GM13976 (cell line): ENCODE data around the gene IL15.

Experiments
- DNase-seq: peaks from one replicate; pipeline ENCODE4 v3.0.0; 2012; ENCODE audit warnings: low spot score
- in situ Hi-C: fragments of 300-500 bp; cut with MboI; formaldehyde crosslinking; loops from one replicate; pipeline ENCODE4 v1.12.0; 2022; ENCODE audit warnings: low sequenced_read_pairs, mixed read lengths, inconsistent platforms; ENCODE audit not compliant: unreplicated experiment
- TF ChIP-seq, protein P1 (sequence below): IDR thresholded peaks from 2 replicates; pipeline ENCODE4 v1.5.1; 2012; ENCODE audit warnings: borderline replicate concordance, mild to moderate bottlenecking; ENCODE audit not compliant: insufficient read depth; ENCODE audit errors: extremely low read depth, missing control alignments, control extremely low read depth

The IL15 gene

GRCh38 chr4:141757287-141757686 is 120.9 kb downstream of the IL15 start:
- in situ Hi-C loops = no loop called here
- TF ChIP-seq, protein P1, sequence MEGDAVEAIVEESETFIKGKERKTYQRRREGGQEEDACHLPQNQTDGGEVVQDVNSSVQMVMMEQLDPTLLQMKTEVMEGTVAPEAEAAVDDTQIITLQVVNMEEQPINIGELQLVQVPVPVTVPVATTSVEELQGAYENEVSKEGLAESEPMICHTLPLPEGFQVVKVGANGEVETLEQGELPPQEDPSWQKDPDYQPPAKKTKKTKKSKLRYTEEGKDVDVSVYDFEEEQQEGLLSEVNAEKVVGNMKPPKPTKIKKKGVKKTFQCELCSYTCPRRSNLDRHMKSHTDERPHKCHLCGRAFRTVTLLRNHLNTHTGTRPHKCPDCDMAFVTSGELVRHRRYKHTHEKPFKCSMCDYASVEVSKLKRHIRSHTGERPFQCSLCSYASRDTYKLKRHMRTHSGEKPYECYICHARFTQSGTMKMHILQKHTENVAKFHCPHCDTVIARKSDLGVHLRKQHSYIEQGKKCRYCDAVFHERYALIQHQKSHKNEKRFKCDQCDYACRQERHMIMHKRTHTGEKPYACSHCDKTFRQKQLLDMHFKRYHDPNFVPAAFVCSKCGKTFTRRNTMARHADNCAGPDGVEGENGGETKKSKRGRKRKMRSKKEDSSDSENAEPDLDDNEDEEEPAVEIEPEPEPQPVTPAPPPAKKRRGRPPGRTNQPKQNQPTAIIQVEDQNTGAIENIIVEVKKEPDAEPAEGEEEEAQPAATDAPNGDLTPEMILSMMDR = no peak
- DNase-seq = no peak

DNA sequence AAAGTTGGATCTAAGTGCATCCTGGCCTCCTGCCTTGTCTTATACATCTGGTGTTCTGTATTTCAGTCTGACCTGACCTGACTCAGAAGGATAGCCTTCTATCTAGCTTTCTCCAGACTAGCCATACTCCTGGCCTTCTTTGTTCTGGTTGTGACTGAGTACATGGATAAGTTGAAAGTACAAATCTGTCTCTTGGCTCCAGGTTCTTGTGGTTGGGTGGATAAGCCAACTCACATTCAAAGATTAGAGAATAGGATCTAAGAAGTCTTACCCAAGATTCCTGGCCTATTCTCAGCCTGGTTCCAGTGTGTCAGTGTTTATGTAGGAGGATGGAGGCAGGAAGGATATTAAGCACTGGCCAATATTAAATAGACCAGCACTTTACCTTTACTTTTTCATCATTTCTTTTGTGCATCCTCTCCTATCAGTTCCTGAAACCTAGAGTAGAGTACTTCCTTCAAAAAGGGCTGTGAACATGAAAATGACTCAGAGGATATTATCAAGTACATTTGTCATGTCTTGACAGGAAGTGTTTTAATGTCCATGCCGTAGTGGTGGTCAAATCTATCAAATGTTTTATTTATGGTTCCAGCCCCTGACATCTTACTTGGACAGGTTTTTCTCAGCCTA is 123.5 kb downstream of the IL15 start:
- no peak for DNase-seq
- TF ChIP-seq, protein P1 = no peak
- in situ Hi-C loops = no loop called here

- DNase-seq = no peak
- TF ChIP-seq, protein P1 = no peak
- in situ Hi-C loops = no loop called here
Observed at GRCh38 chr4:141761926-141762325, 125.5 kb downstream of the IL15 start.

DNA sequence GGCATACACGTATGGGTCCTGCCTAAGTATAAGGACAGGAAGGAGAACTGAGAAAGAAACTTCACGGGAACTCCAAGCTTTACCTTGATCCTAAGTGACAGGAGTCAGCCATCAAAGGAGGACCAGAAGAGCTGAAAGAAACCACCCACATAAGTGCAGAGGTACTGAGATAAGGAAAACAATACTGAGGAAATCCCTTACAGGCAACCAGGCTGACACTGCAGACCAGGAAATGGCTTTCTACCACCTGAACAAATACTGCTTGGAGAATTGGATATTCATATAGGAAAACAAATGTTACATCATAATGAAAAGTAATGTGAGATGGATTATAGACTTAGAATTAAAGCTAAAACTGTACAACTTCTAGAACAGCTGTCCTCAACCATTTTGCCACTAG is 127.0 kb downstream of the IL15 start:
- in situ Hi-C loops = no loop called here
- TF ChIP-seq, protein P1 = no peak
- no peak for DNase-seq

DNA sequence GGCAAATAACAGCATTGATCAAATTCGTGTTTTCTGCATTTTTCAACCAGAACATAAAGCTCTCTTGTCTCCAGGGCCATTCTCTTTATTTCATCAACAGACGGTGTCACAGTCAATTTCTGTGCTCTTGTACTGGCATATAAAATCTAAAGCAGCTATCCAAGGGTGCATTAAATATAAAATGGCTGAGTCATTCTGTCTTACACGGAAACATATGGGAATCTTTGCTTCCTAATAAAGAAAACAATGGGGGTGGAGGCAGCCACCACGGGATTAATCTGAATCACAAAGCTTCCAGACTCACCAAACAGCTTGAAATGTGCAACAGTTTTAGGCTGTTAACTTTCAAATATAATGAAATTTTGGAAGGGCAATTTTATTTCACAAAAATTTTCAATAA is 132.6 kb downstream of the IL15 start:
- TF ChIP-seq, protein P1 = no peak
- DNase-seq = no peak
- in situ Hi-C loops = no loop called here

GRCh38 chr4:141771889-141772830 is 135.8 kb downstream of the IL15 start:
- in situ Hi-C loops = no loop called here
- DNase-seq = no peak
- TF ChIP-seq, protein P1 = no peak
